HEK293 (cell line): ENCODE measurements around the gene RXRG.

ENCODE experiments used
- CTCF ChIA-PET: fragments of 350-600 bp; formaldehyde crosslinking; extraction: SDS; loops from one replicate; lab custom pipeline; 2021; ENCODE audit warnings: antibody characterized with exemption; lab: Yijun Ruan, JAX
- POLR2A ChIA-PET: fragments of 300-600 bp; formaldehyde crosslinking; extraction: SDS; loops from one replicate; lab custom pipeline; 2020; ENCODE audit warnings: antibody characterized with exemption, inconsistent platforms; lab: Yijun Ruan, JAX
- H3K27ac ChIP-seq: fragments of 200-500 bp; sonication (Bioruptor generic); 2 replicates; pipeline ENCODE4 v1.5.1; 2014; ENCODE audit warnings: low read depth, low read length, control low read depth, inconsistent platforms; ENCODE audit errors: extremely low read depth
- H3K36me3 ChIP-seq, 2 experiments: fragments of 200-500 bp in 1 of 2; sonication (Bioruptor generic) in 1 of 2; 1 replicate in 1 of 2; 2 replicates in 1 of 2; pipeline ENCODE4 v1.5.1; 2014 to 2017; ENCODE audit warnings: inconsistent platforms in 2 of 2, low read length in 2 of 2; ENCODE audit not compliant: control insufficient read depth in 2 of 2, insufficient read depth in 1 of 2
- H3K4me1 ChIP-seq: fragments of 200-500 bp; sonication (Bioruptor generic); 2 replicates; pipeline ENCODE4 v1.5.1; 2014; ENCODE audit warnings: mild to moderate bottlenecking, low read length, inconsistent platforms; ENCODE audit not compliant: control insufficient read depth, insufficient read depth
- H3K4me3 ChIP-seq: 2 replicates; pipeline ENCODE4 v1.5.1; 2011; ENCODE audit warnings: low read depth, mild to moderate bottlenecking, control low read depth, low read length, moderate library complexity
- H3K9me3 ChIP-seq: fragments of 200-500 bp; sonication (Bioruptor generic); 2 replicates; pipeline ENCODE4 v1.5.1; 2014; ENCODE audit warnings: low read depth, low read length, inconsistent platforms; ENCODE audit not compliant: control insufficient read depth, insufficient read depth
- GLI2 ChIP-seq: fragments of 450-650 bp; formaldehyde crosslinking; IDR thresholded peaks from 2 replicates; pipeline ENCODE4; 2017; ENCODE audit warnings: missing biosample characterization, missing genetic modification characterization, low read depth, borderline replicate concordance
- HOXA7 ChIP-seq: sonication (generic); formaldehyde crosslinking; IDR thresholded peaks from 2 replicates; pipeline ENCODE4 v1.8.1; 2022; ENCODE audit warnings: missing genetic modification reagents, borderline replicate concordance
- MYNN ChIP-seq: fragments of 450-650 bp; formaldehyde crosslinking; IDR thresholded peaks from 2 replicates; pipeline ENCODE4 v1.5.1; 2016; ENCODE audit warnings: missing biosample characterization, missing genetic modification characterization, borderline replicate concordance
- ZFP37 ChIP-seq: fragments of 450-650 bp; formaldehyde crosslinking; IDR thresholded peaks from 2 replicates; pipeline ENCODE4 v1.5.1; 2016; ENCODE audit warnings: missing biosample characterization, missing genetic modification characterization
- ZNF121 ChIP-seq: fragments of 450-650 bp; formaldehyde crosslinking; IDR thresholded peaks from 2 replicates; pipeline ENCODE4 v1.5.1; 2016; ENCODE audit warnings: missing biosample characterization, missing genetic modification characterization
- ZNF19 ChIP-seq: fragments of 450-650 bp; formaldehyde crosslinking; IDR thresholded peaks from 2 replicates; pipeline ENCODE4; 2016; ENCODE audit warnings: missing biosample characterization, missing genetic modification characterization, low read depth
- ZNF280C ChIP-seq: fragments of 450-650 bp; formaldehyde crosslinking; IDR thresholded peaks from 2 replicates; pipeline ENCODE4 v1.5.1; 2016; ENCODE audit warnings: missing biosample characterization, missing genetic modification characterization
- ZNF423 ChIP-seq: fragments of 450-650 bp; formaldehyde crosslinking; IDR thresholded peaks from 2 replicates; pipeline ENCODE4 v1.5.1; 2016; ENCODE audit warnings: missing biosample characterization, missing genetic modification characterization
- ZNF426 ChIP-seq: fragments of 450-650 bp; formaldehyde crosslinking; IDR thresholded peaks from 2 replicates; pipeline ENCODE4 v1.5.1; 2017; ENCODE audit warnings: missing biosample characterization, missing genetic modification characterization, mild to moderate bottlenecking, inconsistent platforms, moderate library complexity
- ZNF473 ChIP-seq: fragments of 450-650 bp; formaldehyde crosslinking; IDR thresholded peaks from 2 replicates; pipeline ENCODE4 v1.5.1; 2017; ENCODE audit warnings: missing biosample characterization, missing genetic modification characterization
- ZNF747 ChIP-seq: fragments of 450-650 bp; formaldehyde crosslinking; IDR thresholded peaks from 2 replicates; pipeline ENCODE4 v1.5.1; 2016; ENCODE audit warnings: missing biosample characterization, missing genetic modification characterization
- ZNF776 ChIP-seq: fragments of 450-650 bp; formaldehyde crosslinking; IDR thresholded peaks from 2 replicates; pipeline ENCODE4 v1.5.0; 2017; ENCODE audit warnings: missing biosample characterization, missing genetic modification characterization, borderline replicate concordance
- ZNF777 ChIP-seq: fragments of 450-650 bp; formaldehyde crosslinking; IDR thresholded peaks from 2 replicates; pipeline ENCODE4 v1.5.1; 2017; ENCODE audit warnings: missing biosample characterization, missing genetic modification characterization, borderline replicate concordance
- ZNF843 ChIP-seq: fragments of 450-650 bp; formaldehyde crosslinking; IDR thresholded peaks from 2 replicates; pipeline ENCODE4 v1.5.1; 2016; ENCODE audit warnings: missing biosample characterization, missing genetic modification characterization
- TF ChIP-seq, protein P1 (sequence below): fragments of 450-650 bp; formaldehyde crosslinking; IDR thresholded peaks from 2 replicates; pipeline ENCODE4 v1.5.1; 2016; ENCODE audit warnings: missing biosample characterization, missing genetic modification characterization
- TF ChIP-seq, protein P2 (sequence below): fragments of 450-650 bp; IDR thresholded peaks from 2 replicates; pipeline ENCODE4 v1.5.1; 2018; ENCODE audit warnings: missing biosample characterization, mild to moderate bottlenecking, missing genetic modification characterization
- TF ChIP-seq, protein P3 (sequence below): fragments of 450-650 bp; formaldehyde crosslinking; IDR thresholded peaks from 2 replicates; pipeline ENCODE4 v1.5.1; 2016; ENCODE audit warnings: missing biosample characterization, missing genetic modification characterization
- TF ChIP-seq, protein P4 (sequence below): fragments of 450-650 bp; formaldehyde crosslinking; IDR thresholded peaks from 2 replicates; pipeline ENCODE4 v1.5.1; 2016; ENCODE audit warnings: missing biosample characterization, missing genetic modification characterization
- TF ChIP-seq, protein P5 (sequence below): fragments of 450-650 bp; formaldehyde crosslinking; IDR thresholded peaks from 2 replicates; pipeline ENCODE4 v1.5.1; 2016; ENCODE audit warnings: missing biosample characterization, missing genetic modification characterization, low read depth
- TF ChIP-seq, protein P6 (sequence below): fragments of 450-650 bp; formaldehyde crosslinking; conservative IDR thresholded peaks from 2 replicates; pipeline ENCODE4 v1.5.1; 2016; ENCODE audit warnings: low read depth, missing biosample characterization, missing genetic modification characterization

RXRG gene

GRCh38 chr1:165423136-165423535 lies 21.8 kb downstream of the RXRG start:
- ChIA-PET POLR2A (no interaction called here), CTCF (no interaction called here)
- no peak overlapping the region for H3K27ac ChIP-seq
- TF ChIP-seq HOXA7 (no peak), MYNN (tag by site-specific recombination) (no peak), ZNF776 (tag by site-specific recombination) (no peak), ZFP37 (tag by site-specific recombination) (no peak), ZNF747 (tag by site-specific recombination) (no peak), ZNF843 (tag by site-specific recombination) (no peak), ZNF777 (tag by site-specific recombination) (no peak)
- TF ChIP-seq, protein P1, sequence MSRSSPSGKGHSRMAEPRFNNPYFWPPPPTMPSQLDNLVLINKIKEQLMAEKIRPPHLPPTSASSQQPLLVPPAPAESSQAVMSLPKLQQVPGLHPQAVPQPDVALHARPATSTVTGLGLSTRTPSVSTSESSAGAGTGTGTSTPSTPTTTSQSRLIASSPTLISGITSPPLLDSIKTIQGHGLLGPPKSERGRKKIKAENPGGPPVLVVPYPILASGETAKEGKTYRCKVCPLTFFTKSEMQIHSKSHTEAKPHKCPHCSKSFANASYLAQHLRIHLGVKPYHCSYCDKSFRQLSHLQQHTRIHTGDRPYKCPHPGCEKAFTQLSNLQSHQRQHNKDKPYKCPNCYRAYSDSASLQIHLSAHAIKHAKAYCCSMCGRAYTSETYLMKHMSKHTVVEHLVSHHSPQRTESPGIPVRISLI: no peak
- TF ChIP-seq, protein P2, sequence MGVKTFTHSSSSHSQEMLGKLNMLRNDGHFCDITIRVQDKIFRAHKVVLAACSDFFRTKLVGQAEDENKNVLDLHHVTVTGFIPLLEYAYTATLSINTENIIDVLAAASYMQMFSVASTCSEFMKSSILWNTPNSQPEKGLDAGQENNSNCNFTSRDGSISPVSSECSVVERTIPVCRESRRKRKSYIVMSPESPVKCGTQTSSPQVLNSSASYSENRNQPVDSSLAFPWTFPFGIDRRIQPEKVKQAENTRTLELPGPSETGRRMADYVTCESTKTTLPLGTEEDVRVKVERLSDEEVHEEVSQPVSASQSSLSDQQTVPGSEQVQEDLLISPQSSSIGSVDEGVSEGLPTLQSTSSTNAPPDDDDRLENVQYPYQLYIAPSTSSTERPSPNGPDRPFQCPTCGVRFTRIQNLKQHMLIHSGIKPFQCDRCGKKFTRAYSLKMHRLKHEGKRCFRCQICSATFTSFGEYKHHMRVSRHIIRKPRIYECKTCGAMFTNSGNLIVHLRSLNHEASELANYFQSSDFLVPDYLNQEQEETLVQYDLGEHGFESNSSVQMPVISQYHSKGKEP (tag by site-specific recombination): no peak
- TF ChIP-seq, protein P3, sequence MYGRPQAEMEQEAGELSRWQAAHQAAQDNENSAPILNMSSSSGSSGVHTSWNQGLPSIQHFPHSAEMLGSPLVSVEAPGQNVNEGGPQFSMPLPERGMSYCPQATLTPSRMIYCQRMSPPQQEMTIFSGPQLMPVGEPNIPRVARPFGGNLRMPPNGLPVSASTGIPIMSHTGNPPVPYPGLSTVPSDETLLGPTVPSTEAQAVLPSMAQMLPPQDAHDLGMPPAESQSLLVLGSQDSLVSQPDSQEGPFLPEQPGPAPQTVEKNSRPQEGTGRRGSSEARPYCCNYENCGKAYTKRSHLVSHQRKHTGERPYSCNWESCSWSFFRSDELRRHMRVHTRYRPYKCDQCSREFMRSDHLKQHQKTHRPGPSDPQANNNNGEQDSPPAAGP (tag by site-specific recombination): no peak
- H3K4me1 ChIP-seq: no peaks in the 10 kb centered on the region
- H3K4me3 ChIP-seq: no peak overlapping the region
- H3K36me3 ChIP-seq: no peaks in the 10 kb centered on the region
- H3K9me3 ChIP-seq: no peaks in the 10 kb centered on the region

- H3K4me1 ChIP-seq: no peaks in the 10 kb centered on the region
- no peaks in the 10 kb centered on the region for H3K36me3 ChIP-seq
- H3K27ac ChIP-seq: no peak overlapping the region
- no peak overlapping the region for H3K4me3 ChIP-seq
- H3K9me3 ChIP-seq: no peaks in the 10 kb centered on the region
- ChIA-PET CTCF (interaction anchor here (0.7 to 1.9 kb wide), 2 partner anchors 11 to 32 kb away, joined by 3 to 8 read pairs; no protein-coding TSS in a partner anchor), POLR2A (no interaction called here)
- TF ChIP-seq ZNF121 (tag by site-specific recombination) (no peak), ZNF280C (tag by site-specific recombination) (no peak), ZNF426 (no peak), ZNF19 (tag by site-specific recombination) (no peak), ZNF473 (tag by site-specific recombination) (no peak), GLI2 (tag by site-specific recombination) (no peak), ZNF423 (tag by site-specific recombination) (no peak)
- TF ChIP-seq, protein P4, sequence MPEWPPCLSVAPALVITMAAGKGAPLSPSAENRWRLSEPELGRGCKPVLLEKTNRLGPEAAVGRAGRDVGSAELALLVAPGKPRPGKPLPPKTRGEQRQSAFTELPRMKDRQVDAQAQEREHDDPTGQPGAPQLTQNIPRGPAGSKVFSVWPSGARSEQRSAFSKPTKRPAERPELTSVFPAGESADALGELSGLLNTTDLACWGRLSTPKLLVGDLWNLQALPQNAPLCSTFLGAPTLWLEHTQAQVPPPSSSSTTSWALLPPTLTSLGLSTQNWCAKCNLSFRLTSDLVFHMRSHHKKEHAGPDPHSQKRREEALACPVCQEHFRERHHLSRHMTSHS: no peak
- TF ChIP-seq, protein P5, sequence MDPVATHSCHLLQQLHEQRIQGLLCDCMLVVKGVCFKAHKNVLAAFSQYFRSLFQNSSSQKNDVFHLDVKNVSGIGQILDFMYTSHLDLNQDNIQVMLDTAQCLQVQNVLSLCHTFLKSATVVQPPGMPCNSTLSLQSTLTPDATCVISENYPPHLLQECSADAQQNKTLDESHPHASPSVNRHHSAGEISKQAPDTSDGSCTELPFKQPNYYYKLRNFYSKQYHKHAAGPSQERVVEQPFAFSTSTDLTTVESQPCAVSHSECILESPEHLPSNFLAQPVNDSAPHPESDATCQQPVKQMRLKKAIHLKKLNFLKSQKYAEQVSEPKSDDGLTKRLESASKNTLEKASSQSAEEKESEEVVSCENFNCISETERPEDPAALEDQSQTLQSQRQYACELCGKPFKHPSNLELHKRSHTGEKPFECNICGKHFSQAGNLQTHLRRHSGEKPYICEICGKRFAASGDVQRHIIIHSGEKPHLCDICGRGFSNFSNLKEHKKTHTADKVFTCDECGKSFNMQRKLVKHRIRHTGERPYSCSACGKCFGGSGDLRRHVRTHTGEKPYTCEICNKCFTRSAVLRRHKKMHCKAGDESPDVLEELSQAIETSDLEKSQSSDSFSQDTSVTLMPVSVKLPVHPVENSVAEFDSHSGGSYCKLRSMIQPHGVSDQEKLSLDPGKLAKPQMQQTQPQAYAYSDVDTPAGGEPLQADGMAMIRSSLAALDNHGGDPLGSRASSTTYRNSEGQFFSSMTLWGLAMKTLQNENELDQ: no peak
- TF ChIP-seq, protein P6, sequence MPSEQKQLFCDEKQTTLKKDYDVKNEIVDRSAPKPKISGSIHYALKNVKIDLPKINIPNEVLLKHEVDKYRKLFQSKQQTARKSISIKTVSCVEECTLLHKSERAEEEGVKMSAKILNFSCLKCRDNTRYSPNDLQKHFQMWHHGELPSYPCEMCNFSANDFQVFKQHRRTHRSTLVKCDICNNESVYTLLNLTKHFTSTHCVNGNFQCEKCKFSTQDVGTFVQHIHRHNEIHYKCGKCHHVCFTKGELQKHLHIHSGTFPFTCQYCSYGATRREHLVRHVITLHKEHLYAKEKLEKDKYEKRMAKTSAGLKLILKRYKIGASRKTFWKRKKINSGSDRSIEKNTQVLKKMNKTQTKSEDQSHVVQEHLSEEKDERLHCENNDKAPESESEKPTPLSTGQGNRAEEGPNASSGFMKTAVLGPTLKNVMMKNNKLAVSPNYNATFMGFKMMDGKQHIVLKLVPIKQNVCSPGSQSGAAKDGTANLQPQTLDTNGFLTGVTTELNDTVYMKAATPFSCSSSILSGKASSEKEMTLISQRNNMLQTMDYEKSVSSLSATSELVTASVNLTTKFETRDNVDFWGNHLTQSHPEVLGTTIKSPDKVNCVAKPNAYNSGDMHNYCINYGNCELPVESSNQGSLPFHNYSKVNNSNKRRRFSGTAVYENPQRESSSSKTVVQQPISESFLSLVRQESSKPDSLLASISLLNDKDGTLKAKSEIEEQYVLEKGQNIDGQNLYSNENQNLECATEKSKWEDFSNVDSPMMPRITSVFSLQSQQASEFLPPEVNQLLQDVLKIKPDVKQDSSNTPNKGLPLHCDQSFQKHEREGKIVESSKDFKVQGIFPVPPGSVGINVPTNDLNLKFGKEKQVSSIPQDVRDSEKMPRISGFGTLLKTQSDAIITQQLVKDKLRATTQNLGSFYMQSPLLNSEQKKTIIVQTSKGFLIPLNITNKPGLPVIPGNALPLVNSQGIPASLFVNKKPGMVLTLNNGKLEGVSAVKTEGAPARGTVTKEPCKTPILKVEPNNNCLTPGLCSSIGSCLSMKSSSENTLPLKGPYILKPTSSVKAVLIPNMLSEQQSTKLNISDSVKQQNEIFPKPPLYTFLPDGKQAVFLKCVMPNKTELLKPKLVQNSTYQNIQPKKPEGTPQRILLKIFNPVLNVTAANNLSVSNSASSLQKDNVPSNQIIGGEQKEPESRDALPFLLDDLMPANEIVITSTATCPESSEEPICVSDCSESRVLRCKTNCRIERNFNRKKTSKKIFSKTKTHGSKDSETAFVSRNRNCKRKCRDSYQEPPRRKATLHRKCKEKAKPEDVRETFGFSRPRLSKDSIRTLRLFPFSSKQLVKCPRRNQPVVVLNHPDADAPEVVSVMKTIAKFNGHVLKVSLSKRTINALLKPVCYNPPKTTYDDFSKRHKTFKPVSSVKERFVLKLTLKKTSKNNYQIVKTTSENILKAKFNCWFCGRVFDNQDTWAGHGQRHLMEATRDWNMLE (tag by site-specific recombination): no peak
These were observed 24.3 kb downstream of the RXRG start for GRCh38 chr1:165420655-165421054.
